Kidney epithelial cell (primary cell): ENCODE data around the gene ATF5. TPM values are rescaled to one million over a fixed set of nuclear protein-coding genes. Genes with fewer than 3 reads are reported as not detected.

Source experiments
- DNase-seq: peaks from one replicate; pipeline ENCODE4 v3.0.0-alpha.2; 2010; ENCODE audit warnings: low read depth
- H3K27me3 ChIP-seq: 2 replicates; pipeline ENCODE4 v1.6.0; 2011; ENCODE audit warnings: low read length; ENCODE audit not compliant: control insufficient read depth, insufficient read depth
- H3K36me3 ChIP-seq: 2 replicates; pipeline ENCODE4 v1.5.1; 2011; ENCODE audit warnings: low read length; ENCODE audit not compliant: control insufficient read depth, insufficient read depth
- H3K4me3 ChIP-seq: 2 replicates; pipeline ENCODE4 v1.5.1; 2011; ENCODE audit warnings: low read depth, mild to moderate bottlenecking, control low read depth, low read length
- CTCF ChIP-seq: IDR thresholded peaks from 2 replicates; pipeline ENCODE4 v1.5.1; 2011; ENCODE audit warnings: mild to moderate bottlenecking, moderate library complexity, low read length, control low read depth, inconsistent platforms; ENCODE audit not compliant: insufficient read depth, poor library complexity, severe bottlenecking
- total RNA-seq: library from RNA; depleted of rRNA; stranded (reverse); fragments of >200 nt; gene quantifications from 2 replicates; pipeline ENCODE4 v1.2.3, GENCODE V29; 2015

Gene ATF5
- total RNA-seq, 1 donor from 2014 or later, result 22.4 TPM

GRCh38 chr19:49911381-49912145, 17.4 kb upstream of the ATF5 start:
- no peak overlapping the region for H3K4me3 ChIP-seq
- peaks cover 2% of the 10 kb centered on the region for H3K36me3 ChIP-seq
- no peak for DNase-seq

GRCh38 chr19:49912965-49913685, 15.9 kb upstream of the ATF5 start:
- H3K36me3 ChIP-seq, result peaks cover 2% of the 10 kb centered on the region
- H3K27me3 ChIP-seq, result no peaks in the 10 kb centered on the region
- TF ChIP-seq CTCF, result no peak
- DNase-seq, result no peak
- H3K4me3 ChIP-seq, result no peak overlapping the region

More at GRCh38 chr19:49911381-49912145, 17.4 kb upstream of the ATF5 start:
- TF ChIP-seq CTCF, result no peak
- H3K27me3 ChIP-seq, result no peaks in the 10 kb centered on the region

GRCh38 chr19:49913720-49914119, 15.3 kb upstream of the ATF5 start:
- Histone ChIP-seq H3K27me3 (no peaks in the 10 kb centered on the region), H3K36me3 (peaks cover 2% of the 10 kb centered on the region), H3K4me3 (no peak overlapping the region)
- no peak for DNase-seq
- TF ChIP-seq CTCF, result no peak

- H3K36me3 ChIP-seq, result peaks cover 2% of the 10 kb centered on the region
- H3K27me3 ChIP-seq, result no peaks in the 10 kb centered on the region
- H3K4me3 ChIP-seq, result no peak overlapping the region
- DNase-seq, result no peak
- peak; percentile 4 for TF ChIP-seq CTCF
These were observed 13.7 kb upstream of the ATF5 start for GRCh38 chr19:49915271-49915670.

GRCh38 chr19:49916839-49917733, 11.9 kb upstream of the ATF5 start:
- H3K27me3 ChIP-seq, result no peaks in the 10 kb centered on the region
- no peak for DNase-seq
- no peak overlapping the region for H3K4me3 ChIP-seq
- TF ChIP-seq CTCF, result peak; percentile 27
- peaks cover 4% of the 10 kb centered on the region for H3K36me3 ChIP-seq
